GM12891 (cell line): Measurements from ENCODE around the gene KLK8.

Source experiments
- POLR2A ChIP-seq: IDR thresholded peaks from 2 replicates; pipeline ENCODE4 v1.6.1; 2011; ENCODE audit warnings: low read depth, low read length, control low read depth
- POLR2AphosphoS5 ChIP-seq: IDR thresholded peaks from 2 replicates; pipeline ENCODE4 v1.6.1; 2011; ENCODE audit warnings: low read depth, low read length, control low read depth

GRCh38 chr19:51006406-51006805 is 5.0 kb upstream of the KLK8 start:
- TF ChIP-seq POLR2A (no peak), POLR2AphosphoS5 (no peak)
